WTC11 (cell line): ENCODE measurements around the gene TRIM59. TPM values are rescaled to one million over a fixed set of nuclear protein-coding genes. Genes with fewer than 3 reads are reported as not detected.

Source experiments
- ATAC-seq: fragments of 200-7000 bp; cut with Tn5 transposase; 2 replicates; pipeline ENCODE4 v1.10.0; 2021; ENCODE audit warnings: mild to moderate bottlenecking, moderate library complexity
- CTCF ChIA-PET: fragments of 300-600 bp; sonication (Branson Sonifier 250); formaldehyde crosslinking; loops from one replicate; lab custom pipeline; 2021; ENCODE audit warnings: antibody characterized with exemption; lab: Charles Lee
- POLR2A ChIA-PET: fragments of 350-600 bp; sonication (Branson Sonifier 250); formaldehyde crosslinking; loops from one replicate; lab custom pipeline; 2021; ENCODE audit warnings: antibody characterized with exemption; lab: Charles Lee
- DNase-seq: peaks from one replicate; pipeline ENCODE4 v3.0.0; 2021; ENCODE audit warnings: low spot score
- H3K27ac Mint-ChIP-seq: 2 replicates; pipeline ENCODE4 v1.8.0; 2021; ENCODE audit warnings: mixed read lengths
- H3K27me3 Mint-ChIP-seq: 2 replicates; pipeline ENCODE4 v1.8.0; 2021; ENCODE audit warnings: low read depth, mild to moderate bottlenecking, moderate library complexity, mixed read lengths
- H3K36me3 Mint-ChIP-seq: 2 replicates; pipeline ENCODE4 v1.8.0; 2021; ENCODE audit warnings: mixed read lengths
- H3K4me1 Mint-ChIP-seq: 2 replicates; pipeline ENCODE4 v1.8.0; 2022; ENCODE audit warnings: mixed read lengths
- H3K4me3 Mint-ChIP-seq: 2 replicates; pipeline ENCODE4 v1.8.0; 2021; ENCODE audit warnings: mild to moderate bottlenecking, moderate library complexity, mixed read lengths
- H3K9me3 Mint-ChIP-seq: 2 replicates; pipeline ENCODE4 v1.8.0; 2021; ENCODE audit warnings: mixed read lengths
- microRNA-seq: library from miRNA; unstranded; fragments of <30 nt; microRNA quantifications from one replicate; pipeline ENCODE4 v1.2.0, GENCODE V29; 2022; ENCODE audit warnings: borderline number of aligned reads
- total RNA-seq: library from RNA; stranded (reverse); gene quantifications from 3 replicates; pipeline ENCODE4 v1.2.3, GENCODE V29; 2021
- TF ChIP-seq, protein P1 (sequence below): fragments of 250-450 bp; sonication (Bioruptor Pico); IDR thresholded peaks from 2 replicates; pipeline ENCODE4 v1.9.0; 2021; ENCODE audit warnings: mild to moderate bottlenecking

Gene TRIM59
- total RNA-seq, 1 experiment from 2014 or later, result 32.4 TPM

DNA sequence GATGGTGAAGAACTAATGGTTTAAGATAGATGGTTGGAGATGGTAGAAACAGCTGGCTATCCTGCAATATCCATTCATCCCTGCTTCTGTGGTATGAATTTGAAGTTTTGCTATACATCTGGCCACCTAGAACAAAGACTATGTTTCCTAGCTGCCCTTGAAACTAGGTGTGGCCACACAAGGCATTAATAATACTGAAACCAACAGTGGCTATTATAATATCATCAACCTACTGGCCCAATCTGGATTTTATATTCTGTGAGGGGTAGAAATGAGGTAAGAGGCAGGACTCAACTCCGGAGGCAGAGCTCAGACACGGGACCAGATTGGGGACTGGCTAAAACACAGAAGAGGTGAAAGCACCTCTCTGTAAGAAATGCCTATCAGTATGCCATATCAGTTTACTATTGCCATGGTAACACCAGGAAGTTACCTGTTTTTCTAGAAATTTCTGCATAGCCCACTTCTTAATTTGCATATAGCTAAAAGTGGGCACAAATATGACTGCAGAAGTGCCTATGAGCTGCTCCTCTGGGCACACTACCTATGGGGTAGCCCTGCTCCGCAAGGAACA is 58.9 kb downstream of the TRIM59 start:
- Mint-ChIP-seq H3K27me3 (no peaks in the 10 kb centered on the region), H3K36me3 (no peaks in the 10 kb centered on the region), H3K4me3 (no peak overlapping the region), H3K27ac (no peak overlapping the region), H3K9me3 (no peaks in the 10 kb centered on the region)
- CTCF ChIA-PET, result no interaction called here
- POLR2A ChIA-PET, result no interaction called here
- no peak for DNase-seq
- TF ChIP-seq, protein P1, sequence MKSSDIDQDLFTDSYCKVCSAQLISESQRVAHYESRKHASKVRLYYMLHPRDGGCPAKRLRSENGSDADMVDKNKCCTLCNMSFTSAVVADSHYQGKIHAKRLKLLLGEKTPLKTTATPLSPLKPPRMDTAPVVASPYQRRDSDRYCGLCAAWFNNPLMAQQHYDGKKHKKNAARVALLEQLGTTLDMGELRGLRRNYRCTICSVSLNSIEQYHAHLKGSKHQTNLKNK (CRISPR knock-in tag), result no peak
- TF ChIP-seq, all 79 proteins: peak for 0
- no peak for ATAC-seq
- peaks cover 1% of the 10 kb centered on the region; the same call in 1 of the 2 replicates for H3K4me1 Mint-ChIP-seq

Small RNA genes lying within 50 kb of the gene (microRNA-seq; reads per million reads assigned to microRNA genes)
- gene MIR15B (183 reads per million, percentile 72 among the genes with 10 or more reads in this experiment), gene MIR16-2 (185 reads per million, percentile 73 among the genes with 10 or more reads in this experiment)

Other genes with a start within 250 kb of the TRIM59 start
- 0.41 to 0.66 TPM (median 0.66 TPM) in 3 replicates for gene C3orf80, start 224.4 kb downstream of the TRIM59 start, total RNA-seq
- 26.9 to 29.5 TPM (median 28.0 TPM) in 3 replicates for gene IFT80, start 50.6 kb downstream of the TRIM59 start, total RNA-seq
- 115 to 144 TPM (median 125 TPM) in 3 replicates for gene SMC4, start 50.1 kb downstream of the TRIM59 start, total RNA-seq
- gene KPNA4, start 115.8 kb upstream of the TRIM59 start, total RNA-seq, result 48.5 to 54.5 TPM (median 52.2 TPM) in 3 replicates
- not detected in 3 replicates for gene ARL14, start 227.4 kb upstream of the TRIM59 start, total RNA-seq